ENCODE results near the gene HES1. TPM values are rescaled to one million over a fixed set of nuclear protein-coding genes. Genes with fewer than 3 reads are reported as not detected.

HES1 gene
- total and polyA plus RNA-seq, 2 experiments from 2014 or later: 10.3 to 13.8 TPM

GRCh38 chr3:194142156-194142910 lies 6.4 kb downstream of the HES1 start:
- no peaks in the 10 kb centered on the region for H3K36me3 ChIP-seq (ENCODE audit: low read depth)
- H3K9ac ChIP-seq: peak overlapping the region; percentile 98
- H3K4me3 ChIP-seq: peak overlapping the region; percentile 67
- peaks cover 36% of the 10 kb centered on the region for H3K4me1 ChIP-seq (ENCODE audit: insufficient read depth)
- H3K4me2 ChIP-seq (ENCODE audit: unreplicated experiment): peak overlapping the region; percentile 85
- no peak for TF ChIP-seq EZH2 (IDR thresholded peaks at IDR 0.05; ENCODE audit: insufficient read depth, poor library complexity, severe bottlenecking)
- H2AFZ ChIP-seq: peak overlapping the region; percentile 54
- peaks cover 34% of the 10 kb centered on the region for H3F3A ChIP-seq (ENCODE audit: insufficient read depth)
- no peaks in the 10 kb centered on the region for H3K79me2 ChIP-seq (ENCODE audit: insufficient read depth)
- H3K27ac ChIP-seq: peak overlapping the region; percentile 93
- H3K9me3 ChIP-seq (ENCODE audit: low read depth): no peaks in the 10 kb centered on the region
- in situ Hi-C loops (cut with MboI): no loop called here
- H3K27me3 ChIP-seq (replicated peaks; ENCODE audit: insufficient read depth): no peaks in the 10 kb centered on the region
- peak; percentile 35 for DNase-seq
- 37 to 40% methylated on average over 14 of the region's 14 CpGs for WGBS, 2 experiments (ENCODE audit: low coverage in 1 of 2, low lambda C conversion rate in 2 of 2, missing lambda C conversion rate in 2 of 2)
- no peaks in the 10 kb centered on the region for H3K9me2 ChIP-seq (ENCODE audit: insufficient read depth)
- no peaks in the 10 kb centered on the region for H4K20me1 ChIP-seq (ENCODE audit: insufficient read depth)

DNA sequence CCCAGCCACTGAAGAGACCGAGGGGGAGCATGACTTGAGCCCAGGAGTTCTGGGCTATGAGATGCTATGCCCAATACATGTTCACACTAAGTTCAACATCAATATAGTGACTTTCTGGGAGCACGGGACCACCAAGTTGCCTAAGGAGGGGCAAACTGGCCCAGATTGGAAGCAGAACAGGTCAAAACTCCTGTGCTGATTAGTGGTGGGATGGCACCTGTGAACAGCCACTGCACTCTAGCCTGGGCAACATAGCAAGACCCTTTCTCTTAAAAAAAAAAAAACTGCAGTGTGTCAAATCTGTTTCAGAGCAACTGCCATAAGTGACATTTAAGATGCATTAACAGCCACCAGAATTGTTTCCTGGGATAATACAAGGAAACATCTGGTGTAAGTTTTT lies 9.8 kb downstream of the HES1 start:
- no peaks in the 10 kb centered on the region for H3K9me3 ChIP-seq (ENCODE audit: low read depth)
- no peaks in the 10 kb centered on the region for H3K36me3 ChIP-seq (ENCODE audit: low read depth)
- no peak overlapping the region for H3K4me2 ChIP-seq (ENCODE audit: unreplicated experiment)
- no peak overlapping the region for H2AFZ ChIP-seq
- no peaks in the 10 kb centered on the region for H3K79me2 ChIP-seq (ENCODE audit: insufficient read depth)
- peaks cover 5% of the 10 kb centered on the region; the same call in 1 of the 2 replicates for H3K27me3 ChIP-seq (replicated peaks; ENCODE audit: insufficient read depth)
- no peak overlapping the region for H3K27ac ChIP-seq
- H3K9ac ChIP-seq: no peak overlapping the region
- WGBS, 2 experiments (ENCODE audit: low coverage in 1 of 2, low lambda C conversion rate in 2 of 2, missing lambda C conversion rate in 2 of 2): 83 to 91% methylated on average over 2 of the region's 2 CpGs
- H3K4me1 ChIP-seq (ENCODE audit: insufficient read depth): peaks cover 12% of the 10 kb centered on the region
- H4K20me1 ChIP-seq (ENCODE audit: insufficient read depth): no peaks in the 10 kb centered on the region
- H3K9me2 ChIP-seq (ENCODE audit: insufficient read depth): no peaks in the 10 kb centered on the region
- TF ChIP-seq EZH2 (IDR thresholded peaks at IDR 0.05; ENCODE audit: insufficient read depth, poor library complexity, severe bottlenecking) (no peak), EZH2phosphoT487 (IDR thresholded peaks at IDR 0.05; ENCODE audit: insufficient read depth, low read depth) (no peak)
- in situ Hi-C loops (cut with MboI): no loop called here
- DNase-seq: no peak
- H3K4me3 ChIP-seq: no peak overlapping the region
- H3F3A ChIP-seq (ENCODE audit: insufficient read depth): peaks cover 12% of the 10 kb centered on the region

GRCh38 chr3:194147679-194148078 lies 11.7 kb downstream of the HES1 start:
- no peak overlapping the region for H3K4me3 ChIP-seq
- no peak overlapping the region for H3K4me2 ChIP-seq (ENCODE audit: unreplicated experiment)
- DNase-seq: no peak
- H3K9ac ChIP-seq: no peak overlapping the region
- H3K36me3 ChIP-seq (ENCODE audit: low read depth): no peaks in the 10 kb centered on the region
- no peak for TF ChIP-seq EZH2 (IDR thresholded peaks at IDR 0.05; ENCODE audit: insufficient read depth, poor library complexity, severe bottlenecking)
- H3K27ac ChIP-seq: no peak overlapping the region
- H3K9me3 ChIP-seq (ENCODE audit: low read depth): no peaks in the 10 kb centered on the region
- H3F3A ChIP-seq (ENCODE audit: insufficient read depth): peaks cover 1% of the 10 kb centered on the region; the same call in 1 of the 2 replicates
- peaks cover 9% of the 10 kb centered on the region; the same call in 1 of the 2 replicates for H3K27me3 ChIP-seq (replicated peaks; ENCODE audit: insufficient read depth)
- 76 to 82% methylated on average over 7 of the region's 7 CpGs for WGBS, 2 experiments (ENCODE audit: low coverage in 1 of 2, low lambda C conversion rate in 2 of 2, missing lambda C conversion rate in 2 of 2)
- in situ Hi-C loops (cut with MboI): no loop called here
- H4K20me1 ChIP-seq (ENCODE audit: insufficient read depth): no peaks in the 10 kb centered on the region
- H3K4me1 ChIP-seq (ENCODE audit: insufficient read depth): peaks cover 1% of the 10 kb centered on the region; the same call in 1 of the 2 replicates
- H2AFZ ChIP-seq: no peak overlapping the region
- H3K9me2 ChIP-seq (ENCODE audit: insufficient read depth): no peaks in the 10 kb centered on the region
- H3K79me2 ChIP-seq (ENCODE audit: insufficient read depth): no peaks in the 10 kb centered on the region

GRCh38 chr3:194148383-194148782 lies 12.4 kb downstream of the HES1 start:
- no peaks in the 10 kb centered on the region for H3K79me2 ChIP-seq (ENCODE audit: insufficient read depth)
- no peaks in the 10 kb centered on the region for H4K20me1 ChIP-seq (ENCODE audit: insufficient read depth)
- no peak for DNase-seq
- TF ChIP-seq EZH2phosphoT487 (IDR thresholded peaks at IDR 0.05; ENCODE audit: insufficient read depth, low read depth): no peak
- no peak for TF ChIP-seq EZH2 (IDR thresholded peaks at IDR 0.05; ENCODE audit: insufficient read depth, poor library complexity, severe bottlenecking)
- no peaks in the 10 kb centered on the region for H3K4me1 ChIP-seq (ENCODE audit: insufficient read depth)
- H3K9ac ChIP-seq: no peak overlapping the region
- H3K4me2 ChIP-seq (ENCODE audit: unreplicated experiment): no peak overlapping the region
- H3K27ac ChIP-seq: no peak overlapping the region
- in situ Hi-C loops (cut with MboI): no loop called here
- no peak overlapping the region for H3K4me3 ChIP-seq
- H3K27me3 ChIP-seq (replicated peaks; ENCODE audit: insufficient read depth): peaks cover 9% of the 10 kb centered on the region; the same call in 1 of the 2 replicates
- H3K9me2 ChIP-seq (ENCODE audit: insufficient read depth): no peaks in the 10 kb centered on the region
- H3K36me3 ChIP-seq (ENCODE audit: low read depth): no peaks in the 10 kb centered on the region
- no peaks in the 10 kb centered on the region for H3F3A ChIP-seq (ENCODE audit: insufficient read depth)
- whole genome bisulfite sequencing, 2 experiments (ENCODE audit: low coverage in 1 of 2, low lambda C conversion rate in 2 of 2, missing lambda C conversion rate in 2 of 2): 81 to 83% methylated on average over 7 of the region's 7 CpGs
- no peak overlapping the region for H2AFZ ChIP-seq
- H3K9me3 ChIP-seq (ENCODE audit: low read depth): no peaks in the 10 kb centered on the region

All from GM23248 (cell line).